ENCODE results near the gene RHO.
"Not testable (repeated sequence)": the region's sequence is repeated elsewhere in the genome, so short reads cannot be mapped to it uniquely, and the experiment has no call there.

RHO gene

GRCh38 chr3:129491077-129491476 is 37.4 kb upstream of the RHO start:
- H3K27me3 ChIP-seq (ENCODE audit: control insufficient read depth, insufficient read depth, low read length); H3K36me3 ChIP-seq (ENCODE audit: control insufficient read depth, insufficient read depth, low read length); H3K4me1 ChIP-seq (ENCODE audit: control insufficient read depth, insufficient read depth, low read length); H3K27ac ChIP-seq (ENCODE audit: low read depth, low read length); H3K4me3 ChIP-seq (ENCODE audit: low read length); H3K9ac ChIP-seq (ENCODE audit: low read length): not testable (repeated sequence)

GRCh38 chr3:129491794-129492193 is 36.6 kb upstream of the RHO start:
- Histone ChIP-seq H3K4me1 (ENCODE audit: control insufficient read depth, insufficient read depth, low read length) (peaks cover 3% of the 10 kb centered on the region), H3K36me3 (ENCODE audit: control insufficient read depth, insufficient read depth, low read length) (peaks cover 2% of the 10 kb centered on the region), H3K9ac (ENCODE audit: low read length) (no peak overlapping the region), H3K27ac (ENCODE audit: low read depth, low read length) (no peak overlapping the region), H3K27me3 (ENCODE audit: control insufficient read depth, insufficient read depth, low read length) (no peaks in the 10 kb centered on the region), H3K4me3 (ENCODE audit: low read length) (no peak overlapping the region)

GRCh38 chr3:129492691-129493090 is 35.7 kb upstream of the RHO start:
- Histone ChIP-seq H3K27ac (ENCODE audit: low read depth, low read length) (no peak overlapping the region), H3K27me3 (ENCODE audit: control insufficient read depth, insufficient read depth, low read length) (no peaks in the 10 kb centered on the region), H3K4me3 (ENCODE audit: low read length) (no peak overlapping the region), H3K4me1 (ENCODE audit: control insufficient read depth, insufficient read depth, low read length) (peaks cover 3% of the 10 kb centered on the region), H3K36me3 (ENCODE audit: control insufficient read depth, insufficient read depth, low read length) (peaks cover 2% of the 10 kb centered on the region), H3K9ac (ENCODE audit: low read length) (no peak overlapping the region)

- no peak overlapping the region for H3K4me3 ChIP-seq (ENCODE audit: low read length)
- H3K9ac ChIP-seq (ENCODE audit: low read length): no peak overlapping the region
- H3K27me3 ChIP-seq (ENCODE audit: control insufficient read depth, insufficient read depth, low read length): no peaks in the 10 kb centered on the region
- H3K27ac ChIP-seq (ENCODE audit: low read depth, low read length): no peak overlapping the region
- H3K36me3 ChIP-seq (ENCODE audit: control insufficient read depth, insufficient read depth, low read length): peaks cover 2% of the 10 kb centered on the region
- H3K4me1 ChIP-seq (ENCODE audit: control insufficient read depth, insufficient read depth, low read length): peaks cover 3% of the 10 kb centered on the region
Measured at GRCh38 chr3:129493206-129493605, 35.2 kb upstream of the RHO start.

GRCh38 chr3:129494499-129494898 is 33.9 kb upstream of the RHO start:
- not testable (repeated sequence) for H3K9ac ChIP-seq (ENCODE audit: low read length); H3K4me3 ChIP-seq (ENCODE audit: low read length); H3K36me3 ChIP-seq (ENCODE audit: control insufficient read depth, insufficient read depth, low read length); H3K4me1 ChIP-seq (ENCODE audit: control insufficient read depth, insufficient read depth, low read length); H3K27me3 ChIP-seq (ENCODE audit: control insufficient read depth, insufficient read depth, low read length)
- peak overlapping the region; percentile 40 for H3K27ac ChIP-seq (ENCODE audit: low read depth, low read length)

- not testable (repeated sequence) for H3K4me3 ChIP-seq (ENCODE audit: low read length); H3K4me1 ChIP-seq (ENCODE audit: control insufficient read depth, insufficient read depth, low read length); H3K27me3 ChIP-seq (ENCODE audit: control insufficient read depth, insufficient read depth, low read length); H3K27ac ChIP-seq (ENCODE audit: low read depth, low read length); H3K36me3 ChIP-seq (ENCODE audit: control insufficient read depth, insufficient read depth, low read length); H3K9ac ChIP-seq (ENCODE audit: low read length)
Measured at GRCh38 chr3:129495006-129495639, 33.3 kb upstream of the RHO start.

- not testable (repeated sequence) for H3K27me3 ChIP-seq (ENCODE audit: control insufficient read depth, insufficient read depth, low read length); H3K36me3 ChIP-seq (ENCODE audit: control insufficient read depth, insufficient read depth, low read length); H3K9ac ChIP-seq (ENCODE audit: low read length); H3K4me1 ChIP-seq (ENCODE audit: control insufficient read depth, insufficient read depth, low read length); H3K27ac ChIP-seq (ENCODE audit: low read depth, low read length); H3K4me3 ChIP-seq (ENCODE audit: low read length)
Measured at GRCh38 chr3:129497876-129498275, 30.6 kb upstream of the RHO start.

GRCh38 chr3:129498603-129499488 is 29.6 kb upstream of the RHO start:
- H3K4me1 ChIP-seq (ENCODE audit: control insufficient read depth, insufficient read depth, low read length); H3K9ac ChIP-seq (ENCODE audit: low read length); H3K27ac ChIP-seq (ENCODE audit: low read depth, low read length): not testable (repeated sequence)

GRCh38 chr3:129499604-129500333 is 28.7 kb upstream of the RHO start:
- not testable (repeated sequence) for H3K9ac ChIP-seq (ENCODE audit: low read length); H3K36me3 ChIP-seq (ENCODE audit: control insufficient read depth, insufficient read depth, low read length); H3K27me3 ChIP-seq (ENCODE audit: control insufficient read depth, insufficient read depth, low read length); H3K4me3 ChIP-seq (ENCODE audit: low read length); H3K27ac ChIP-seq (ENCODE audit: low read depth, low read length); H3K4me1 ChIP-seq (ENCODE audit: control insufficient read depth, insufficient read depth, low read length)

More at GRCh38 chr3:129498603-129499488, 29.6 kb upstream of the RHO start:
- H3K4me3 ChIP-seq (ENCODE audit: low read length); H3K27me3 ChIP-seq (ENCODE audit: control insufficient read depth, insufficient read depth, low read length); H3K36me3 ChIP-seq (ENCODE audit: control insufficient read depth, insufficient read depth, low read length): not testable (repeated sequence)

GRCh38 chr3:129500334-129500658 is 28.1 kb upstream of the RHO start:
- peaks cover 9% of the 10 kb centered on the region for H3K36me3 ChIP-seq (ENCODE audit: control insufficient read depth, insufficient read depth, low read length)
- no peaks in the 10 kb centered on the region for H3K4me1 ChIP-seq (ENCODE audit: control insufficient read depth, insufficient read depth, low read length)
- H3K27me3 ChIP-seq (ENCODE audit: control insufficient read depth, insufficient read depth, low read length): no peaks in the 10 kb centered on the region
- no peak overlapping the region for H3K4me3 ChIP-seq (ENCODE audit: low read length)
- no peak overlapping the region for H3K9ac ChIP-seq (ENCODE audit: low read length)
- H3K27ac ChIP-seq (ENCODE audit: low read depth, low read length): no peak overlapping the region

GRCh38 chr3:129501630-129502029 is 26.8 kb upstream of the RHO start:
- no peak overlapping the region for H3K27ac ChIP-seq (ENCODE audit: low read depth, low read length)
- H3K9ac ChIP-seq (ENCODE audit: low read length): no peak overlapping the region
- no peaks in the 10 kb centered on the region for H3K27me3 ChIP-seq (ENCODE audit: control insufficient read depth, insufficient read depth, low read length)
- no peak overlapping the region for H3K4me3 ChIP-seq (ENCODE audit: low read length)
- peaks cover 9% of the 10 kb centered on the region for H3K36me3 ChIP-seq (ENCODE audit: control insufficient read depth, insufficient read depth, low read length)
- no peaks in the 10 kb centered on the region for H3K4me1 ChIP-seq (ENCODE audit: control insufficient read depth, insufficient read depth, low read length)

- Histone ChIP-seq H3K4me1 (ENCODE audit: control insufficient read depth, insufficient read depth, low read length) (no peaks in the 10 kb centered on the region), H3K27ac (ENCODE audit: low read depth, low read length) (no peak overlapping the region), H3K4me3 (ENCODE audit: low read length) (no peak overlapping the region), H3K36me3 (ENCODE audit: control insufficient read depth, insufficient read depth, low read length) (peaks cover 11% of the 10 kb centered on the region), H3K27me3 (ENCODE audit: control insufficient read depth, insufficient read depth, low read length) (no peaks in the 10 kb centered on the region), H3K9ac (ENCODE audit: low read length) (no peak overlapping the region)
Measured at GRCh38 chr3:129502641-129503408, 25.6 kb upstream of the RHO start.

Measured in rectal smooth muscle tissue (tissue), 1 donor.